Breast epithelium (tissue), 3 donors: ENCODE data around the gene GFRA4.

Source experiments
- CTCF ChIP-seq, 3 donors: fragments of 450-650 bp; IDR thresholded peaks; one replicate each; pipeline ENCODE4 v1.5.1; 2016 to 2017; ENCODE audit warnings: antibody characterized with exemption in 3 of 3, mild to moderate bottlenecking in 3 of 3, moderate library complexity in 3 of 3
- POLR2A ChIP-seq: fragments of 450-650 bp; IDR thresholded peaks from one replicate; pipeline ENCODE4 v1.6.1; 2016; ENCODE audit warnings: antibody characterized with exemption, mild to moderate bottlenecking, moderate library complexity
- POLR2AphosphoS5 ChIP-seq, 3 donors: sonication (generic); formaldehyde crosslinking; IDR thresholded peaks; one replicate each; pipeline ENCODE4 v1.6.1; 2017; ENCODE audit warnings: antibody characterized with exemption in 3 of 3

- TF ChIP-seq POLR2A = no peak
- TF ChIP-seq CTCF (IDR thresholded peaks at IDR 0.05) = no peak
- TF ChIP-seq POLR2AphosphoS5 (IDR thresholded peaks at IDR 0.05) = no peak
Observed at GRCh38 chr20:3640259-3640658, 22.9 kb downstream of the GFRA4 start.
